Large intestine (tissue), 3 donors: ENCODE data around the gene GBX2. TPM values are rescaled to one million over a fixed set of nuclear protein-coding genes. Genes with fewer than 3 reads are reported as not detected.

Source experiments
- DNase-seq, 2 donors: peaks; one replicate each; pipeline versions ENCODE4 v3.0.0 to v3.0.0-alpha.2; 2013
- H3K27ac ChIP-seq: one replicate; pipeline ENCODE4 v1.5.1; 2013; ENCODE audit warnings: low read length
- H3K27me3 ChIP-seq: 2 replicates; pipeline ENCODE4 v1.6.1; 2013; ENCODE audit warnings: low read length; ENCODE audit not compliant: control insufficient read depth, insufficient read depth
- H3K36me3 ChIP-seq: 2 replicates; pipeline ENCODE4 v1.6.1; 2013; ENCODE audit warnings: low read length; ENCODE audit not compliant: control insufficient read depth, insufficient read depth
- H3K4me1 ChIP-seq: one replicate; pipeline ENCODE4 v1.6.1; 2013; ENCODE audit warnings: low read length; ENCODE audit not compliant: control insufficient read depth, insufficient read depth
- H3K4me3 ChIP-seq: one replicate; pipeline ENCODE4 v1.5.1; 2013; ENCODE audit warnings: low read length
- H3K9me3 ChIP-seq: one replicate; pipeline ENCODE4 v1.6.1; 2013; ENCODE audit warnings: mild to moderate bottlenecking, low read depth, low read length, moderate library complexity; ENCODE audit not compliant: control insufficient read depth
- WGBS: methylation state at CpG from one replicate; pipeline ENCODE4 v1.1.5; 2013; ENCODE audit warnings: low lambda C conversion rate; ENCODE audit not compliant: insufficient coverage; 5-methylcytosine and 5-hydroxymethylcytosine counted together
- polyA plus RNA-seq: library from polyadenylated mRNA; unstranded; fragments of 120-200 nt; gene quantifications from one replicate; pipeline ENCODE4 v1.2.1, GENCODE V29; 2013

The GBX2 gene
- polyA plus RNA-seq, 1 donor: not detected

DNA sequence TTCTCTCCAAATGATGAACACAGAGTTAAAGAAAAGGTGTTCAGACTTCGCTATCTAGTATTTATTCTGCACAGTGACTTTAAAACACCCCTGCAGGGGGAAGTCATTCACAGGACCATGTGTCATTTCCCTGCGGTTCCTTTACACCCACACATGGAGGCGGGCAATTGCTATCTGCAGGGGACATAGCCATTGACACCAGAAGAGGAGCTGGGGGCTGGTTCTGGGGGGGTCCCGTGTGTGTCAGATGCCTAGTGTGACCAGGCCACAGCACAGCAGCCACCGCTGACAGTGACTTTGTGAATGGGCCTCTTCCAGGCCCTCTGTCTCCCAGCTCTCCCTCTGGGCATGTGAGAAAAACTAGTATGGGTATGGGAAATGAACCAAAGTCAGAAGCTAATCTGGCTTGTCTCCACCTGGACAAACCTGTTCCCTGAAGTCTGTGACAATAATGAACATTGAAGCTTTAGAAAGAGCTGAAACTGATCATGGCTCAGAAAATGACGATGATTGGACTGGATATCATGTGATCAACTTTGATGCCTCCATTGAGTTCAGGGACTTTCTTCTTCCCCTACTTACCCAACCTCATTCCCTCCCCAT is 7.5 kb upstream of the GBX2 start:
- DNase-seq: no peak
- H3K27me3 ChIP-seq: peaks cover 97% of the 10 kb centered on the region
- WGBS: no CpG with 5 or more reads among the region's 6 CpGs
- peaks cover 30% of the 10 kb centered on the region for H3K4me1 ChIP-seq
- peaks cover 17% of the 10 kb centered on the region for H3K9me3 ChIP-seq
- H3K27ac ChIP-seq: no peak overlapping the region
- no peaks in the 10 kb centered on the region for H3K36me3 ChIP-seq
- no peak overlapping the region for H3K4me3 ChIP-seq

DNA sequence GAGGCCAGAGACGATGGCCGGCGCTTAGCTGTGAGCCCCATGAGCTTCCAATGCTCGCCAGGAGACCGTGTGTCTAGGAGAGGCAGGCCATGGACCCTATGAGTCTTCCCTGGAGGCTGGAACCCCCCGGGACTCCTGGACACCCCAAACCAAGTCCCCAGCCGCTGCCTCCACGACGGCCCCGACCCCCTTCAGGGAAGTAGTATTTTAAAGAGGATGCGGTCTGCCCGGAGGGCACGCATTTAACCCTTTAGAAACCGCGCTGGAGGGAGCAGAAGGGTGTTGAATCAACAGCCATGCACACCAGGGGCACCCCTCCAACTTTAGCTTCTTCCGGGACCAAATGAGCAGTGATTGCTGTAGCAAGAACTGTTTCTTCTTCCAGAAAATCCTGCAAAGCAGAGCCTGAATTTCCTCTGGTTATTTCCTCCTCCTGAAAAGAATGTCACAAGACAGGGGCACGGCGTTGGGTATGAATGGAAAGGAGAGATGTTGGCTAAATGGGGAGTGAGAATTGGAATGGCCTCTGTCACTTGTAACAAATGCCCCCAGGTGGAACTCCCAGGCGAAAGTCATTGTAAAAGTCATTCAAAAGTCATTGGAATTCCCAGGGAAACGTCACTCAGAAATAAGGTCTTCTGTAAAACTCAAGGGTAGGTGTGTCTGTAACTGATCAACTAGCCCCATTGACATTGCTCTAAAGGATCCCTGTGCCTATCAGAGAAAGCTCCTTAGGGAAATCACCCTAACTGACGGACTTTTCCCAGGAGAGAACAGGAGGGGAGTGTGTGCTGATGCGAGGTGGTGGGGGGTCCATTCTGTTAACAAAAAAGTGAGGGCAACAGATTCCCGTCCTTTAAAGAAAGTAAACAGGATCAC is 5.8 kb upstream of the GBX2 start:
- DNase-seq: peak in 1 of 2 donors; percentile 76
- WGBS: no CpG with 5 or more reads among the region's 23 CpGs
- H3K27ac ChIP-seq: no peak overlapping the region
- no peak overlapping the region for H3K4me3 ChIP-seq
- H3K36me3 ChIP-seq: no peaks in the 10 kb centered on the region
- H3K27me3 ChIP-seq: peaks cover 98% of the 10 kb centered on the region
- H3K4me1 ChIP-seq: peaks cover 30% of the 10 kb centered on the region
- H3K9me3 ChIP-seq: peaks cover 21% of the 10 kb centered on the region

DNA sequence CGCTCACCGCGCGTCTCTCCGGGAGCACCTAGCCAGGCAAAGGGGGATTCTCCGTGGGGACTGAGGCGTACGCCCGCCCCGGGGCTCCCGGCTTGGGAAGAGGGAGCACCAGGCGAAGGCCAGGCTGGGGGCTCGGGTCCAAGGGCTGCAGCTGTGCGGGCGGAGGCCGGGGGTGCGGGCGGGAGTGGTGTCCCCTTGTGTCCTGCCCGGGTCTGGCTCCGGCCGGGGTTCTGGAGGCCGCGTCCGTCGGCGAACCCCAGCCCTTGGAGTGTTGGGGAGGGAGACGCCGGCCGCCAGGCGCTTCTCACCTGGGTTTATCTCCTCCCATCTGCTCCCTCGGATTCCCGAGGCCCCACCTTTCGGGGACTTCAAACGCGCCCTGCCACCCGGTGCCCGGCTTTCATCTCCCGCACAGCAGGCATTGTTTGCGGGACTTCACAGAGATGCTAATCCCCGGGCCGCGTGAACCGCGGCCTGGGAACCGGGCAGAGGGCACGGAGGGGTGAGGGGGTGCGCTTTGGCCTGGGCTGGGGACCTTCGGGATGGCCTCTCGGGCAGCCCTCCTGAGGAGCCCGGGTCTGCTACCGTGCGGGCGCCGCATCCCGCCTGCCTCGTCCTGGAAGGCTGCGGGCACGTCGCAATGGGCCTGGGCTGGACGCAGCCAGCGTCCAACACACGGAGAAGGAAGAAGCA is 5.0 kb upstream of the GBX2 start:
- no peak overlapping the region for H3K4me3 ChIP-seq
- peaks cover 26% of the 10 kb centered on the region for H3K9me3 ChIP-seq
- WGBS: no CpG with 5 or more reads among the region's 62 CpGs
- peak in 1 of 2 donors; percentile 14 for DNase-seq
- no peak overlapping the region for H3K27ac ChIP-seq
- peaks cover 24% of the 10 kb centered on the region for H3K4me1 ChIP-seq
- H3K27me3 ChIP-seq: peaks cover 98% of the 10 kb centered on the region
- no peaks in the 10 kb centered on the region for H3K36me3 ChIP-seq

DNA sequence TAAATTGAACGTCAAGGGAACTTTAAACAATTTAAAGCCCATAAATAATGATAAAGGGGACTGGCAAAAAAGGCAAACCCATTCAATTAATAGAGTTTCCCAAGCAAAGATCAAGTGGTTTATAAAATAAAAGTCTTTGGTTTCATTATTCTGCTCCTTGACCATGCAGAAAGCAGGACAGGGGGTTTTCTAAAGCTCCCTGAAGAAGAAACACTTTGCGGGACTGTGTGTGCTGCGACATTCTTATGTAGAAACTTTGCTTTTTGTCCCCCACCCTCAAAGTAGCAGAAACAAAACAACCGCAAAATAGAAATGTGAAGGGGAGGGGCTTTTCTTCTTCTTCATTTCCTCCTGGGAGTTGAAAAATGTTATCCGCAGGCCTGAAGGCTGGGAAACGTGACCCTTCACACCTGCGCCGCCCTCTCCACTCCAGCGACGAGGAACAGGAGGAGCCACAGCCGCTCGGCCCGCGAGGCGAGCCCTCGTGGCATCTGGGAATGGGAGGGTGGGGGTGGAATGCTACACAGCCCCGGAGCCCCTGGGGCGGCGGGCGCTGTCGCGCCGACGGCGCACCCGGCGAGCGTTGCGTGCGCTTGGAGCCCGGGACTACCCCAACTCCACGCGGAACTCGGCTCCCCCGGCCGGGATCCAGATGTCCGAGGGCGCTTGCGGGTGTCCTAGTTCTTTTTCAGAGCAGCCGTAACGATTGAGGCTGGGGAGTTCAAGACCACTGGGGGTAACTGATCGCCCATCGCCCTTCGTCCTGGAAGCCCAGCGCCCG is 4.3 kb upstream of the GBX2 start:
- H3K27me3 ChIP-seq: peaks cover 97% of the 10 kb centered on the region
- DNase-seq: peak in 1 of 2 donors; percentile 40
- H3K27ac ChIP-seq: no peak overlapping the region
- H3K36me3 ChIP-seq: no peaks in the 10 kb centered on the region
- no peak overlapping the region for H3K4me3 ChIP-seq
- 10% methylated on average over 1 of the region's 46 CpGs for WGBS
- peaks cover 26% of the 10 kb centered on the region for H3K9me3 ChIP-seq
- peaks cover 20% of the 10 kb centered on the region for H3K4me1 ChIP-seq

DNA sequence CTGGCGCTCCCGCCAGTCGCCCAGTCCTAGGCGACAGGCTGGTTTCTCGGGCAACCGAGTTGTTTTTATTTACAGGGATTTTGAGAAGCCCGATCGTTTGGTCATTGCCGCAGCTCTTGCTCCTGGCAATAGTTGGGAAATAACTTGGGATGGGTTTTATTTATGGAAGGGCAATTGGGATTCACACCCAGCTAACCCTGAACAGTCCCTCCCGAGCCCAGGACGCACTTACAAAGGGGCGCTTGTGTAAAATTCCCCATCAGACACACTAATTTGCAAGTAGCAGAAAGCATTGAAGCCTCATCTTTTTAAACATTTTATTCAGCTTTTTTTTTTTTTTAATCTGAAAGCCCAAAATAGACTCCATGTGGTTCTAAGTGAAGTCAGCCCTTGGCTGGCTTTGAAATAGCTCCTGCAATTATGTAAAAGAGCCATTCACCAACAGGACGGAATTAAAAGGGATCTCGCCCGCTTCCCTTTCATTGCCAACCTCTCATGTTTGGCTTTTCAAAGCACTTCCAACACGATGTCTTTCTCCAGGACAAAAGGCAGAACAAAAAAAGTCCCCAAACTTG is 3.6 kb upstream of the GBX2 start:
- 0% methylated on average over 7 of the region's 16 CpGs for WGBS
- Histone ChIP-seq H3K4me1 (peaks cover 23% of the 10 kb centered on the region), H3K36me3 (no peaks in the 10 kb centered on the region), H3K4me3 (no peak overlapping the region), H3K27ac (no peak overlapping the region), H3K27me3 (peaks cover 97% of the 10 kb centered on the region), H3K9me3 (peaks cover 26% of the 10 kb centered on the region)
- DNase-seq: no peak

DNA sequence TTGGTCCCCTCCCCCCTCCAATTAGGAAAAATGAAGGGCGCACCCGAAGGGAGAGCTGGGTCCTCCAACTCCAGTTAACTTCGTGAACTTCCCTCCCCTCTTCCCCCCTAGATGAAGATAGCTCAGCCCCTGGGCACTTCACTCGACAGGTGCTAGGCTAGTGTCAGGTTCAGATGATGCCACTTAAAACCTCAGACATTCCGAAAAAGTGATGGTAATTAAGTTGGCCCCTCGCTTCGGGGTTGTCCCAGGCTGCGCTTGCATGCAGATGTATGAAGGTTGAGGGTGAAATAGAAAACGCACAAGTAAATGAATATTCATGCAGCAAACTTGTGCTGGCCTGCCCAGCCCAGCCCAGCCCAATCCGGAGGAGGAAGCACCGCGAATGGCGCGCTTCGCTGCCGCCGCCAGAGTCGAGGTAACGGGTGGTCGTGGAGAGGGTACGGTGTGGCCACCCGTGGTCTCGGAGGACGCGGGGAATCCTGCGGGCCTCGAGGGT is 3.0 kb upstream of the GBX2 start:
- Histone ChIP-seq H3K9me3 (peaks cover 25% of the 10 kb centered on the region), H3K4me3 (no peak overlapping the region), H3K27ac (no peak overlapping the region), H3K27me3 (peaks cover 98% of the 10 kb centered on the region), H3K36me3 (no peaks in the 10 kb centered on the region), H3K4me1 (peaks cover 29% of the 10 kb centered on the region)
- WGBS: no CpG with 5 or more reads among the region's 27 CpGs
- no peak for DNase-seq

DNA sequence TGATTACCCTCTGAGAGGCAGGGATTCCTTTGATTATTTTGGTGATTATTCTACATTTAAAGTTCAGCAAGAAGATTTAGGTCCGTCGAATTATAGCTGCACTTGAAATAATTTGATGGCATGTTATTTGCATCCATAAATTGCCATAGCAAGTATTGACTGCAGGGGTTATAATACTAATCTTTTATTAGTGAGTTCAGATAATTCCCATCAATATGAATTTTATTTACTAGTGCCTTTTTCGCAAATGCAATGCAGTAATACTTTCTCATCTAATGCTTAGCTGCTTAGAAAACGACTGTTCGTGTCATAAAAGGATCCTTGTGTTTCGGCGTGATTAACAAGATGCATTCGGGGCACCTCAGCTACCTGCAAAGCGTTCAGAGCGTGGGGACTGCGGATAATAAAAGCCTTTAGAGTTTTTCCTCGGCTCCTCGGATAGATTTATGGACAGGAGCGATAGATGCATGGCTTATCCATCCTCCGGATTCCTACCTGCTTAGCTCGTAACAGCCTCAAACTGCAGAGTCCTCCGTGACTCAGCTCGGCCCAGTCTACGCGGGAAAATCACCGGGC is 2.5 kb upstream of the GBX2 start:
- no peaks in the 10 kb centered on the region for H3K36me3 ChIP-seq
- peaks cover 28% of the 10 kb centered on the region for H3K9me3 ChIP-seq
- H3K4me1 ChIP-seq: peaks cover 31% of the 10 kb centered on the region
- 6% methylated on average over 3 of the region's 21 CpGs for WGBS
- H3K27me3 ChIP-seq: peaks cover 99% of the 10 kb centered on the region
- no peak overlapping the region for H3K4me3 ChIP-seq
- no peak overlapping the region for H3K27ac ChIP-seq
- no peak for DNase-seq

GRCh38 chr2:236169741-236170589 is 1.8 kb upstream of the GBX2 start:
- peaks cover 28% of the 10 kb centered on the region for H3K9me3 ChIP-seq
- H3K4me3 ChIP-seq: no peak overlapping the region
- peaks cover 99% of the 10 kb centered on the region for H3K27me3 ChIP-seq
- WGBS: 3% methylated on average over 5 of the region's 38 CpGs
- H3K36me3 ChIP-seq: no peaks in the 10 kb centered on the region
- no peak overlapping the region for H3K27ac ChIP-seq
- DNase-seq: no peak
- peaks cover 31% of the 10 kb centered on the region for H3K4me1 ChIP-seq
